HTERT RPE-1 (cell line): ENCODE data around the gene RMDN2.

Source experiments
- in situ Hi-C: fragments of 300-500 bp; cut with MboI; formaldehyde crosslinking; loops from 4 replicates; pipeline ENCODE4 v1.14.3; 2020; ENCODE audit warnings: low sequenced_read_pairs

The RMDN2 gene

GRCh38 chr2:37896319-37896718 is 28.8 kb upstream of the RMDN2 start:
- in situ Hi-C loops, result no loop called here

- in situ Hi-C loops, result no loop called here
These were observed 27.6 kb upstream of the RMDN2 start for GRCh38 chr2:37897511-37897910.

- in situ Hi-C loops, result no loop called here
These were observed 26.6 kb upstream of the RMDN2 start for GRCh38 chr2:37898448-37898847.

- in situ Hi-C loops, result no loop called here
These were observed 22.1 kb upstream of the RMDN2 start for GRCh38 chr2:37902991-37903390.

- in situ Hi-C loops, result no loop called here
These were observed 20.7 kb upstream of the RMDN2 start for GRCh38 chr2:37904425-37904824.

- in situ Hi-C loops, result no loop called here
These were observed 20.1 kb upstream of the RMDN2 start for GRCh38 chr2:37904993-37905392.

GRCh38 chr2:37906131-37906530 is 19.0 kb upstream of the RMDN2 start:
- in situ Hi-C loops, result no loop called here

- in situ Hi-C loops, result no loop called here
These were observed 17.4 kb upstream of the RMDN2 start for GRCh38 chr2:37907501-37908225.

GRCh38 chr2:37911296-37911873 is 13.7 kb upstream of the RMDN2 start:
- in situ Hi-C loops, result no loop called here

- in situ Hi-C loops, result no loop called here
These were observed 13.0 kb upstream of the RMDN2 start for GRCh38 chr2:37912056-37912455.

GRCh38 chr2:37912616-37913015 is 12.5 kb upstream of the RMDN2 start:
- in situ Hi-C loops, result no loop called here

GRCh38 chr2:37914340-37914739 is 10.7 kb upstream of the RMDN2 start:
- in situ Hi-C loops, result no loop called here

- in situ Hi-C loops, result no loop called here
These were observed 9.3 kb upstream of the RMDN2 start for GRCh38 chr2:37915773-37916172.

GRCh38 chr2:37916512-37917082 is 8.5 kb upstream of the RMDN2 start:
- in situ Hi-C loops, result no loop called here

GRCh38 chr2:37917281-37918228 is 7.5 kb upstream of the RMDN2 start:
- in situ Hi-C loops, result no loop called here

GRCh38 chr2:37918742-37919186 is 6.3 kb upstream of the RMDN2 start:
- in situ Hi-C loops, result no loop called here

GRCh38 chr2:37919631-37920032 is 5.5 kb upstream of the RMDN2 start:
- in situ Hi-C loops, result no loop called here

- in situ Hi-C loops, result no loop called here
These were observed 4.5 kb upstream of the RMDN2 start for GRCh38 chr2:37920570-37920969.

GRCh38 chr2:37921781-37922180 is 3.3 kb upstream of the RMDN2 start:
- in situ Hi-C loops, result no loop called here

GRCh38 chr2:37923308-37924055 is 1.6 kb upstream of the RMDN2 start:
- in situ Hi-C loops, result no loop called here

- in situ Hi-C loops, result no loop called here
These were observed 1.5 kb downstream of the RMDN2 start for GRCh38 chr2:37926635-37927034.
